Measurements from ENCODE around the gene RNF126. TPM values are rescaled to one million over a fixed set of nuclear protein-coding genes. Genes with fewer than 3 reads are reported as not detected.
A peak's percentile ranks its signal among the peaks of the same experiment; 100 is the strongest.
"Not testable (repeated sequence)": the region's sequence is repeated elsewhere in the genome, so short reads cannot be mapped to it uniquely, and the experiment has no call there.

The RNF126 gene
- total and polyA plus RNA-seq, 8 donors, result 11.9 to 33.7 (median 17.4) TPM

DNA sequence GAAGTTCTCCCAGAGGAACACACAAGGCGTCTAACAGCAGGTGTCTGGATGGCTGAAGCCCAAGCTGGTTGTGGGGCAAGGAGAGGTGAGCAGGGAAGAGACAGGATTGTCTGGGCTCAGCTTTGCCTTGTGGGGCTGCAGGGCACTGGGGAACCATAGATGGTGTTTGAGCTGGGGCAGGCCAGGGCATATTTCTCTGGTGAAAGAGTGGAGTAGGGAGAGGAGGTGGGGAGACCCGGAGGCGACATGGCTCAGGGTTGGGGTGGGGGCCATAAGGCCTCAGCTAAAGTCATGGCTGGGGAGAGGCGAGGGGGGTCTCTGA, 40.3 kb upstream of the RNF126 start:
- Histone ChIP-seq H3K4me1 (no peaks in the 10 kb centered on the region), H3K4me3 (peak overlapping the region in 1 of 4 donors; percentile 1), H3K27ac (no peak overlapping the region), H3K36me3 (no peaks in the 10 kb centered on the region), H3K9me3 (no peaks in the 10 kb centered on the region), H3K27me3 (no peaks in the 10 kb centered on the region)
- no peak for ATAC-seq
- 40 to 44% methylated on average over 4 of the region's 4 CpGs for WGBS, 2 donors
- no peak for DNase-seq
- intact Hi-C loops (cut with DNase I), result no loop called here
- FAIRE-seq, result no peak
- TF ChIP-seq, protein P1, sequence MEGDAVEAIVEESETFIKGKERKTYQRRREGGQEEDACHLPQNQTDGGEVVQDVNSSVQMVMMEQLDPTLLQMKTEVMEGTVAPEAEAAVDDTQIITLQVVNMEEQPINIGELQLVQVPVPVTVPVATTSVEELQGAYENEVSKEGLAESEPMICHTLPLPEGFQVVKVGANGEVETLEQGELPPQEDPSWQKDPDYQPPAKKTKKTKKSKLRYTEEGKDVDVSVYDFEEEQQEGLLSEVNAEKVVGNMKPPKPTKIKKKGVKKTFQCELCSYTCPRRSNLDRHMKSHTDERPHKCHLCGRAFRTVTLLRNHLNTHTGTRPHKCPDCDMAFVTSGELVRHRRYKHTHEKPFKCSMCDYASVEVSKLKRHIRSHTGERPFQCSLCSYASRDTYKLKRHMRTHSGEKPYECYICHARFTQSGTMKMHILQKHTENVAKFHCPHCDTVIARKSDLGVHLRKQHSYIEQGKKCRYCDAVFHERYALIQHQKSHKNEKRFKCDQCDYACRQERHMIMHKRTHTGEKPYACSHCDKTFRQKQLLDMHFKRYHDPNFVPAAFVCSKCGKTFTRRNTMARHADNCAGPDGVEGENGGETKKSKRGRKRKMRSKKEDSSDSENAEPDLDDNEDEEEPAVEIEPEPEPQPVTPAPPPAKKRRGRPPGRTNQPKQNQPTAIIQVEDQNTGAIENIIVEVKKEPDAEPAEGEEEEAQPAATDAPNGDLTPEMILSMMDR (IDR thresholded peaks at IDR 0.05), result no peak

DNA sequence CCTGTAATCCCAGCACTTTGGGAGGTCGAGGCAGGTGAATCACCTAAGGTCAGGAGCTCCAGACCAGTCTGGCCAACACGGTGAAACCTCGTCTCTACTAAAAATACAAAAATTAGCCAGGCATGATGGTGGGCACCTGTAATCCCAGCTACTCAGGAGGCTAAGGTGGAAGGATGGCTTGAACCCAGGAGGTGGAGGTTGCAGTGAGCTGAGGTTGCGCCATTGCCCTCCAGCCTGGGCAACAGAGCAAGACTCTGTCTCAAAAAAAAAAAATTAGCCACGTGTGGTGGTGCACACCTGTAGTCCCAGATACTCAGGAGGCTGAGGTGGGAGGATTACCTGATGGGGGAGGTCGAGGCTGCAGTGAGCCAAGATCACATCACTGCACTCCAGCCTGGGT, 39.8 kb upstream of the RNF126 start:
- H3K27me3 ChIP-seq; FAIRE-seq; H3K36me3 ChIP-seq; H3K9me3 ChIP-seq; H3K4me3 ChIP-seq; H3K27ac ChIP-seq; H3K4me1 ChIP-seq; DNase-seq; intact Hi-C loops (cut with DNase I); ATAC-seq: not testable (repeated sequence)
- 63 to 76% methylated on average over 6 of the region's 6 CpGs for WGBS, 2 donors

DNA sequence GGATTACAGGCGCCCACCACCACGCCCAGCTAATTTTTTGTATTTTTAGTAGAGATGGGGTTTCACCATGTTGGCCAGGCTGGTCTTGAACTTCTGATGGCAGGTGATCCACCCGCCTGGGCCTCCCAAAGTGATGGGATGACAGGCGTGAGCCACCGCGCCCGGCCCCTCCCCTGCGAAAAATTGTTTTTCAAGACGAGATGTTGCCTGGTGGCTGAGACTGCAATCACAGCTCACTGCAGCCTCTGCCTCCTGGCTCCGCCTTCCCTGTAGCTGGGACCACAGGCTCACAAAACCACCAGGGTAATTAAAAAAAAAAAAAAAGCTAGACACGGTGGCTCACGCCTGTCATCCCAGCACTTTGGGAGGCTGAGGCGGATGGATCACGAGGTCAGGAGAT, 36.9 kb upstream of the RNF126 start:
- H3K9me3 ChIP-seq; intact Hi-C loops (cut with DNase I); H3K36me3 ChIP-seq; H3K27ac ChIP-seq; ATAC-seq; H3K4me3 ChIP-seq; H3K4me1 ChIP-seq; H3K27me3 ChIP-seq; DNase-seq; FAIRE-seq: not testable (repeated sequence)
- 60 to 74% methylated on average over 10 to 14 of the region's 14 CpGs for WGBS, 2 donors

DNA sequence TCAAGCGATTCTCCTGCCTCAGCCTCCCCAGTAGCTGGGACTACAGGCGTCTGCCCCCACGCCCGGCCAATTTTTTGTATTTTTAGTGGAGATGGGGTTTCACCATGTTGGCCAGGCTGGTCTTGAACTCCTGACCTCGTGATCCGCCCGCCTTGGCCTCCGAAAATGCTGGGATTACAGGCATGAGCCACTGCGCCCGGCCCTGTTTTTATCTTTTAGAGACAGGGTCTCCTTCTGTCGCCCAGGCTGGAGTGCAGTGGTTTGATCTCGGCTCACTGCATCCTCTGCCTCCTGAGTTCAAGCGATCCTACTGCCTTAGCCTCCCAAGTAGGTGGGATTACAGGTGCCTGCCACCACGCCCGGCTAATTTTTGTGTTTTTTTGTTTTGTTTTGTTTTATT, 35.5 kb upstream of the RNF126 start:
- FAIRE-seq, H3K27me3 ChIP-seq: not testable (repeated sequence)
- WGBS, 2 donors, result 73 to 90% methylated on average over 15 of the region's 15 CpGs

DNA sequence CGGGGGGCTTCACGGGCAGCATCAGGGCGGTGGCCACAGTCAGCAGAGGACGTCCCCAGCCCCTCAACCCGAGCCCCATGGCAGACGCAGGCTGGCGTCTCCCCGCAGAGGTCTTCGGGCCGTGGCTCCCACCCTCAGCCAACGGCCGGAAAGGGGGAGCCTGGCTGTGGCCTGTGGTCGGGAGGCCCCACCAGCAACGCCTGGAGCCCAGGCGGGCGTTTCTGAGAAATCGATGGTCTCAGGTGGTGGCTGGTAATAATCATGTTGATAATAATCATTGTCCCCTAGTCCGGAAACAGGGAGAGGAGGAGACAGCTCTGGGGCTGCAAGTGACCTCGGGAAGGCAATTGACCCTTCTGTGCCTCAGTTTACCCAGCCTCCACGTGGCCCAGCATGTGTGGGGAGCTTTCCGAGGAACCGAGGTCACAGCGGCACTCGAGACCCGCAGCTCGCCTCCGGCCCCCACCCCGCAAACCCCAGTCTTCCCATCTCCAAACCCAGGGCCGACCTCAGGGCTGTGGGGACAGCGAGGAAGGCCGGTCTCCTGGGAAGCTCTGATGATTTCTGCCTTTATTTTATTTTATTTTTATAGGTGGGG, 32.4 kb upstream of the RNF126 start, which contains the start of gene PRSS57:
Gene PRSS57, minus strand, starts transcription at position 101 of the 598 bp plus-strand sequence. Its CDS starts 22 bp downstream, at position 79.
- 47 to 57% methylated on average over 30 to 31 of the region's 31 CpGs for WGBS, 2 donors
- H3K27me3 ChIP-seq, result peaks cover 0 to 4% (median 0%) of the 10 kb centered on the region in 4 donors
- TF ChIP-seq, protein P1 (IDR thresholded peaks at IDR 0.05), result no peak
- no peaks in the 10 kb centered on the region for H3K36me3 ChIP-seq
- DNase-seq, result no peak
- no peaks in the 10 kb centered on the region for H3K9me3 ChIP-seq
- H3K4me1 ChIP-seq, result no peaks in the 10 kb centered on the region
- FAIRE-seq, result no peak
- H3K4me3 ChIP-seq, result no peak within 1 kb of the TSS
- no peak for ATAC-seq
- intact Hi-C loops (cut with DNase I), result no loop called here
- H3K27ac ChIP-seq, result no peak within 1 kb of the TSS

More for the DNA sequence above, 35.5 kb upstream of the RNF126 start:
- H3K36me3 ChIP-seq; intact Hi-C loops (cut with DNase I); H3K4me1 ChIP-seq; ATAC-seq; H3K9me3 ChIP-seq; H3K4me3 ChIP-seq; H3K27ac ChIP-seq; DNase-seq: not testable (repeated sequence)

DNA sequence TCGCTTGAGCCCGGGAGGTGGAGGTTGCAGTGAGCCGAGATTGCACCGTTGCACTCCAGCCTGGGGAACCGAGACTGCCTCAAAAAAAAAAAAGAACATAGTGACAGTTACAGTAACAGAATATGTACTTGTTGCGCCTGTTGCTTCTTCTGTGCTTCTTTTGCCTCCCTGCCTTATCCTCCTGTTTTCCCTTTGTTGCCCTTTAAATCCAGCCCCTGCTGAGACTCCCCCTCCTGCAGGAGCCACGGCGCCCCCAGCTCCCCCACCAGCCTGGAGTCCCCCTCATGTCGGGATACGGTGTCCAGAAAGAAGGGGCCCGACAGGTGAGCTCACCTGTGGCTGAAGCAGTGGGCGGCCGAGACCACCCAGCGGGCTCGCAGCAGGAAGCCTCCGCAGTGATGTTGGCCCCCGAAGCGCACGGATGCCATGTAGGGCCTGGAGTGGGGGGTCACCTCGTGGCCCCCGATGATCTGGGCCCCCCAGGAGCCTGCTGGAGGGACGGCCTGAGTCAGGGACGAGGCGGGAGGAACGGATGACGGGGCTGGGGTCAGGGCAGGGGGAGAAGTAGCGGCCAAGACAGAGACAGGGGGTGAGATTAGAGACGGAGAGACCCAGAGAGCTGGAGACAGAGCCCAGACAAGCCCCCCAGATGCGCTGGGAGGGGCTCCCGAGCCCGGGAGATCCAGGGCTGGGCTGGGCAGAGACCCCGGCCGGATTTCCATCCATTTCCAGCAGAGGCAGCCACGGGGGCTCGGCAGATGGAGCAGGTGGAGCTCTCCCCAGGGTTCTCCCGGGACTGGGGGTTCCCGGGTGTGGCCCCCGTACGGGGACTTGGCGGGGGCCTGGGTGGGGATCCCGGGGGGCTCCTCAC, 31.7 kb upstream of the RNF126 start:
- H3K4me3 ChIP-seq, result no peak overlapping the region
- FAIRE-seq (no peak), DNase-seq (no peak), ATAC-seq (no peak)
- H3K27me3 ChIP-seq, result peaks cover 0 to 4% (median 0%) of the 10 kb centered on the region in 4 donors
- H3K27ac ChIP-seq, result no peak overlapping the region
- intact Hi-C loops (cut with DNase I), result no loop called here
- H3K36me3 ChIP-seq, result no peaks in the 10 kb centered on the region
- TF ChIP-seq, protein P1 (IDR thresholded peaks at IDR 0.05), result no peak
- H3K4me1 ChIP-seq, result no peaks in the 10 kb centered on the region
- H3K9me3 ChIP-seq, result no peaks in the 10 kb centered on the region
- WGBS, 2 donors, result 32 to 47% methylated on average over 36 to 41 of the region's 41 CpGs
